Ishikawa (cell line): ENCODE data around the gene PIGN.

Source experiments
- CEBPB ChIP-seq: IDR thresholded peaks from 2 replicates; pipeline ENCODE4 v1.6.1; 2012
- CREB1 ChIP-seq: IDR thresholded peaks from 2 replicates; pipeline ENCODE4 v1.6.1; 2012; ENCODE audit warnings: low read depth
- EGR1 ChIP-seq: IDR thresholded peaks from 2 replicates; pipeline ENCODE4 v1.6.1; 2012
- EP300 ChIP-seq: IDR thresholded peaks from 2 replicates; pipeline ENCODE4 v1.6.1; 2012; ENCODE audit warnings: borderline replicate concordance
- FOXM1 ChIP-seq: IDR thresholded peaks from 2 replicates; pipeline ENCODE4 v1.6.1; 2012; ENCODE audit warnings: low read depth, borderline replicate concordance
- NFIC ChIP-seq: IDR thresholded peaks from 2 replicates; pipeline ENCODE4 v1.6.1; 2012
- RAD21 ChIP-seq: IDR thresholded peaks from 2 replicates; pipeline ENCODE4 v1.6.1; 2012; ENCODE audit warnings: low read depth
- TAF1 ChIP-seq: IDR thresholded peaks from 2 replicates; pipeline ENCODE4 v1.6.1; 2012; ENCODE audit warnings: low read depth, mild to moderate bottlenecking
- TCF12 ChIP-seq: IDR thresholded peaks from 2 replicates; pipeline ENCODE4 v1.6.1; 2012; ENCODE audit warnings: low read depth
- TEAD4 ChIP-seq: IDR thresholded peaks from 2 replicates; pipeline ENCODE4 v1.6.1; 2012
- YY1 ChIP-seq: IDR thresholded peaks from 2 replicates; pipeline ENCODE4 v1.6.1; 2012; ENCODE audit warnings: low read depth
- ZBTB7A ChIP-seq: IDR thresholded peaks from 2 replicates; pipeline ENCODE4 v1.6.1; 2012; ENCODE audit warnings: low read depth
- TF ChIP-seq, protein P1 (sequence below): IDR thresholded peaks from 2 replicates; pipeline ENCODE4 v1.6.1; 2012
- TF ChIP-seq, protein P2 (sequence below): IDR thresholded peaks from 2 replicates; pipeline ENCODE4 v1.6.1; 2012
- TF ChIP-seq, protein P3 (sequence below): IDR thresholded peaks from 2 replicates; pipeline ENCODE4 v1.6.1; 2012; ENCODE audit warnings: low read depth, mild to moderate bottlenecking

Gene PIGN

DNA sequence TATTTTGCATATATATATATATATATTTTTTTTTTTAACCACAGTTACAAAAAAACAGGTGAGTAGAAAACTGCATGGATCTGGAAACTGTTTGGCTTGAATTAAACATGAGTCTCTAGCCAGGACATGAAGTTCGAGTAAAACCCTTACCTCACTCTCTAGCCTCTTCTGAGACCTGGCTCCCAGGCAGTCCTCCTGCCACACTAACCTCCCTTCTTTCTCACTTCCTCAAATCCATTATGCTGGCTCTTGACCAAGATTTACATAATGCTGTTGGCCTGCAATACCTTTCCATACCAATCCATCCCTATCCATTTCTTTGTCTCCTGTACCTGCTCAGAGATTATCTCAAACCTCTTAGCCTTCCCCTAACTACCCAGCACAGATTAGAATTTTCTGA, 34.0 kb downstream of the PIGN start:
- TF ChIP-seq, protein P1, sequence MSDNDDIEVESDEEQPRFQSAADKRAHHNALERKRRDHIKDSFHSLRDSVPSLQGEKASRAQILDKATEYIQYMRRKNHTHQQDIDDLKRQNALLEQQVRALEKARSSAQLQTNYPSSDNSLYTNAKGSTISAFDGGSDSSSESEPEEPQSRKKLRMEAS = no peak
- TF ChIP-seq, protein P2, sequence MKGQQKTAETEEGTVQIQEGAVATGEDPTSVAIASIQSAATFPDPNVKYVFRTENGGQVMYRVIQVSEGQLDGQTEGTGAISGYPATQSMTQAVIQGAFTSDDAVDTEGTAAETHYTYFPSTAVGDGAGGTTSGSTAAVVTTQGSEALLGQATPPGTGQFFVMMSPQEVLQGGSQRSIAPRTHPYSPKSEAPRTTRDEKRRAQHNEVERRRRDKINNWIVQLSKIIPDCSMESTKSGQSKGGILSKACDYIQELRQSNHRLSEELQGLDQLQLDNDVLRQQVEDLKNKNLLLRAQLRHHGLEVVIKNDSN = no peak
- TF ChIP-seq TCF12 = no peak
- TF ChIP-seq TEAD4 = no peak
- no peak for TF ChIP-seq EGR1
- no peak for TF ChIP-seq EP300
- TF ChIP-seq RAD21 = no peak
- TF ChIP-seq ZBTB7A = no peak
- no peak for TF ChIP-seq FOXM1
- TF ChIP-seq TAF1 = no peak
- TF ChIP-seq, protein P3, sequence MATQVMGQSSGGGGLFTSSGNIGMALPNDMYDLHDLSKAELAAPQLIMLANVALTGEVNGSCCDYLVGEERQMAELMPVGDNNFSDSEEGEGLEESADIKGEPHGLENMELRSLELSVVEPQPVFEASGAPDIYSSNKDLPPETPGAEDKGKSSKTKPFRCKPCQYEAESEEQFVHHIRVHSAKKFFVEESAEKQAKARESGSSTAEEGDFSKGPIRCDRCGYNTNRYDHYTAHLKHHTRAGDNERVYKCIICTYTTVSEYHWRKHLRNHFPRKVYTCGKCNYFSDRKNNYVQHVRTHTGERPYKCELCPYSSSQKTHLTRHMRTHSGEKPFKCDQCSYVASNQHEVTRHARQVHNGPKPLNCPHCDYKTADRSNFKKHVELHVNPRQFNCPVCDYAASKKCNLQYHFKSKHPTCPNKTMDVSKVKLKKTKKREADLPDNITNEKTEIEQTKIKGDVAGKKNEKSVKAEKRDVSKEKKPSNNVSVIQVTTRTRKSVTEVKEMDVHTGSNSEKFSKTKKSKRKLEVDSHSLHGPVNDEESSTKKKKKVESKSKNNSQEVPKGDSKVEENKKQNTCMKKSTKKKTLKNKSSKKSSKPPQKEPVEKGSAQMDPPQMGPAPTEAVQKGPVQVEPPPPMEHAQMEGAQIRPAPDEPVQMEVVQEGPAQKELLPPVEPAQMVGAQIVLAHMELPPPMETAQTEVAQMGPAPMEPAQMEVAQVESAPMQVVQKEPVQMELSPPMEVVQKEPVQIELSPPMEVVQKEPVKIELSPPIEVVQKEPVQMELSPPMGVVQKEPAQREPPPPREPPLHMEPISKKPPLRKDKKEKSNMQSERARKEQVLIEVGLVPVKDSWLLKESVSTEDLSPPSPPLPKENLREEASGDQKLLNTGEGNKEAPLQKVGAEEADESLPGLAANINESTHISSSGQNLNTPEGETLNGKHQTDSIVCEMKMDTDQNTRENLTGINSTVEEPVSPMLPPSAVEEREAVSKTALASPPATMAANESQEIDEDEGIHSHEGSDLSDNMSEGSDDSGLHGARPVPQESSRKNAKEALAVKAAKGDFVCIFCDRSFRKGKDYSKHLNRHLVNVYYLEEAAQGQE = no peak
- no peak for TF ChIP-seq YY1
- no peak for TF ChIP-seq NFIC
- no peak for TF ChIP-seq CEBPB
- TF ChIP-seq CREB1 = no peak

DNA sequence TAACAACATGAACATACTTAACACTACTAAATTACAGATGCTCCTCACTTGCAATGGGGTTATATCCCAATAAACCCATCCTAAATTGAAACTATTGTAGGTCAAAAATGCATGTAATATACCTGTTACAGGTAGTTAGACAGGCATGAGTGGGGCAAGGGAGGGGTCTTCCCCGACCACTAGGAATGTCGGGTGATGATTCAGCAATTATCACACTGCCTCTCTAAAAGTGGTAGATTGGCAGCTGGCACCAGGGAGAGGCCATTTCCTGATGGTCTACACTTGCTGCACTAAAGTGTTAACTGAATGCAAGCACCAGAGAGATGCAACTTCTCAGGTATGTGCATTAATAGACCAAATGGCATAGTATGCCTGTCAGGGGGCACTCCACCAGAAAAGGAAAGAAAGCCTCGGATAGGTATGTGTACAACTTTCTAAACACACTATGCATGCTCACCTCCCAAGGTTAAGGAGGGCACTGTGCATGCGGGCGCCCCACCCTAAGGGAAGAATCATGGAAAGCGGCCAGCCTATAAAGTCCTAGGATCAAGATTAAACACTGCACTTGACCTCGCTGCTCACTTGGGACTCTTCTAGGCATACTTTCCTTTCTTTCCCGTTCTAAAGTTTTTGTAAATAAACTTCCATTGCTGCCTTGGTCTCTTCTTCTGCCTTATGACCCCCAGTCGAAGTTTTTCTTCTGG, 35.6 kb downstream of the PIGN start:
- TF ChIP-seq EGR1 (no peak), TAF1 (no peak), TEAD4 (no peak), TCF12 (no peak), CREB1 (no peak), RAD21 (no peak), FOXM1 (no peak), NFIC (no peak), EP300 (no peak), CEBPB (no peak), ZBTB7A (no peak), YY1 (no peak)
- TF ChIP-seq, protein P1 = no peak
- TF ChIP-seq, protein P2 = no peak
- TF ChIP-seq, protein P3 = no peak

DNA sequence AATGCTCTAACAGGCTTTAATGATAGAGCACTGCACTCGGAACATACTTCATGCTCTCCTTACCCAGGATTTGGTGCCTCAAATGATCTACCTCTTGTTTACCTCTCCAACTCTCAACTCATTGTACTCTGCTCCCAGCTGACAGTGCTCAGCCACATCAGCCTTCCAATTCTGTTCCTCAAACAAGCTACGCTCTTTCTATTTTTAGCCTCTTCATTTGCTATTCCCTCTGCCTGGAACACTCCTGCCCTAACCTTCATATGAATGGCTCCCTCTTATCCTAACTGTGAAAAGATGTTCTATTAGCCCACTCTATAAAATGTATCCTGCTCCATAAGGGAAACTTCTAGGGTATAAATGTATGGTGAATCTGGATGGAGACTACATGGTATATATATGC, 42.5 kb downstream of the PIGN start:
- no peak for TF ChIP-seq CEBPB
- TF ChIP-seq RAD21 = no peak
- TF ChIP-seq CREB1 = no peak
- no peak for TF ChIP-seq EGR1
- no peak for TF ChIP-seq TCF12
- TF ChIP-seq ZBTB7A = no peak
- TF ChIP-seq FOXM1 = no peak
- no peak for TF ChIP-seq EP300

DNA sequence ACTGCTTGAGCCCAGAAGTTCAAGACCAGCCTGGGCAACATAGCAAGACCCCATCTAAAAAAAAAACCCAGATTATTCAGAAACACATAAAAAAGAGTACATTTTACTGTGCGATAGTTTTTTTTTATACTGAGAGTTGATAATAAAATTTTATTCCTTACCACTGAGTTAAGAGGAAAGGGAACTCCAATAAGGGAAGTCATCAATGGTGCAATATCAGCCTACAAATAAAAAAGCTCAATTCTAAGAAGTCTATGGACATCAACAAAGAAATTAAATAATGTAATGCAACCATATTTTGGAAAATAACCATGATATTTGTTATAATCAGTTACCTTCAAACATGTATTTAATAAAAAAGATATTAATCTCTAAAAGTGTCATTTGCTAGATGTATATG, 46.6 kb downstream of the PIGN start:
- no peak for TF ChIP-seq RAD21
- TF ChIP-seq TAF1 = no peak
- TF ChIP-seq, protein P2 = no peak
- TF ChIP-seq, protein P3 = no peak
- no peak for TF ChIP-seq FOXM1
- TF ChIP-seq ZBTB7A = no peak
- TF ChIP-seq, protein P1 = no peak
- TF ChIP-seq EP300 = no peak
- TF ChIP-seq TEAD4 = no peak
- TF ChIP-seq TCF12 = no peak
- no peak for TF ChIP-seq CEBPB
- no peak for TF ChIP-seq CREB1
- no peak for TF ChIP-seq NFIC
- TF ChIP-seq YY1 = no peak
